CD4-positive, alpha-beta T cell treated with Interleukin-10 for 1 hour (primary cell): ENCODE data around the gene P2RY6.
"Not testable (repeated sequence)": the region's sequence is repeated elsewhere in the genome, so short reads cannot be mapped to it uniquely, and the experiment has no call there.

Experiments
- DNase-seq: peaks from one replicate; pipeline ENCODE4 v3.0.0-alpha.2; 2020

The P2RY6 gene

GRCh38 chr11:73271936-73272679 lies at the start of gene P2RY6:
P2RY6 (plus strand) TSS chr11:73272338; CDS start chr11:73296519, 24,181 bp downstream.
- no peak for DNase-seq

GRCh38 chr11:73223998-73224730 lies 48.0 kb upstream of the P2RY6 start:
- no peak for DNase-seq

- no peak for DNase-seq
Observed at GRCh38 chr11:73225001-73225686, 47.0 kb upstream of the P2RY6 start.

GRCh38 chr11:73225851-73226250 lies 46.3 kb upstream of the P2RY6 start:
- DNase-seq = no peak

GRCh38 chr11:73226297-73227006 lies 45.7 kb upstream of the P2RY6 start:
- no peak for DNase-seq

- DNase-seq = no peak
Observed at GRCh38 chr11:73227571-73228211, 44.4 kb upstream of the P2RY6 start.

- no peak for DNase-seq
Observed at GRCh38 chr11:73228268-73229134, 43.6 kb upstream of the P2RY6 start.

- no peak for DNase-seq
Observed at GRCh38 chr11:73229321-73229895, 42.7 kb upstream of the P2RY6 start.

- no peak for DNase-seq
Observed at GRCh38 chr11:73229896-73230875, 42.0 kb upstream of the P2RY6 start.

- DNase-seq = no peak
Observed at GRCh38 chr11:73230931-73231330, 41.2 kb upstream of the P2RY6 start.

- not testable (repeated sequence) for DNase-seq
Observed at GRCh38 chr11:73232487-73232886, 39.7 kb upstream of the P2RY6 start.

- no peak for DNase-seq
Observed at GRCh38 chr11:73233211-73233610, 38.9 kb upstream of the P2RY6 start.

GRCh38 chr11:73233692-73234470 lies 38.3 kb upstream of the P2RY6 start:
- DNase-seq = no peak

GRCh38 chr11:73234471-73235181 lies 37.5 kb upstream of the P2RY6 start:
- DNase-seq = no peak

GRCh38 chr11:73235236-73235786 lies 36.8 kb upstream of the P2RY6 start:
- no peak for DNase-seq

- DNase-seq = no peak
Observed at GRCh38 chr11:73236205-73236765, 35.9 kb upstream of the P2RY6 start.

GRCh38 chr11:73236854-73237253 lies 35.3 kb upstream of the P2RY6 start:
- DNase-seq = peak; percentile 28
